Diencephalon (tissue), 1 donor: ENCODE results near the gene CDY1. TPM values are rescaled to one million over a fixed set of nuclear protein-coding genes. Genes with fewer than 3 reads are reported as not detected.

Experiments
- total RNA-seq: library from RNA; depleted of rRNA; stranded (reverse); fragments of >200 nt; gene quantifications from one replicate; pipeline ENCODE4 v1.2.3, GENCODE V29; 2014

The CDY1 gene
- not detected for total RNA-seq

GRCh38 chrY:25621817-25622216, at the start of gene CDY1:
TSS of gene CDY1 (plus strand) at chrY:25622117. CDS start at chrY:25622443, 326 bp downstream.

